ENCODE results near the gene ZNF429. TPM values are rescaled to one million over a fixed set of nuclear protein-coding genes. Genes with fewer than 3 reads are reported as not detected.

Gene ZNF429
- total RNA-seq, 3 donors from 2014 or later (not counting 1 experiment from before 2014, with no cell fraction given), result 15.7 to 21.0 (median 18.7) TPM

DNA sequence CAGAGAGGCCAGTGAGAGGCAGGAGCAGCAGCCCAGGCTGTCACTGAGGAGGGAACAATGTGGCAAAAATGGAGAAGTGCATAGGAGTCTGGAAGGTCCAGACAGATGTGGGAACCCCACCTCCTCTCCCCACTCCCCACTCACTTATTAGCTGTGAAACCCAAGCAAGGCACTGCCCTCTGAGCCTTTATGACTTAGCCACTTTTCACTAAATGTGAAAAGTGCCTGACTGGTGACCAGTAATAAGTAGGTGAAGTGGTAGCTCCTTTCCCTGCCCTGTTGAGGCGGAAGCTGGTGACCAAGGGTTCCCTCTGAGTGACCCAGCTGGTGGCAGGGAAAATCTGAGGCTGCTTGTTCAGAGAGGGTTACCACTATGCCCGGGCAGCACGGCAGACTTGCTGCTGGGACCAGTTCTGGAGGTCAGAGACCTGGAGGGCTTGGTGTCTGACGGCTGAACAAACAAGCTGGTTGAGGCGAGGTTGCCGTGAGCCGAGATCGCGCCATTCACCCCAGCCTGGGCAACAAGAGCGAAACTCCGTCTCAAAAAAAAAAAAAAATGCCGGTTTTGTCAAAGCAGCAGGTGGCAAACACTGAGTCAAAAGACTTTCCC lies 80.0 kb downstream of the ZNF429 start:
- DNase-seq (no peak), ATAC-seq (no peak)
- Mint-ChIP-seq H3K27ac (no peak overlapping the region), H3K4me3 (peak overlapping the region; percentile 76), H3K27me3 (ENCODE audit: low read depth in 2 of 2) (peaks cover 0 to 12% of the 10 kb centered on the region in 2 donors), H3K4me1 (peaks cover 4% of the 10 kb centered on the region in 2 donors), H3K9me3 (peaks cover 0 to 2% of the 10 kb centered on the region in 2 donors), H3K36me3 (no peaks in the 10 kb centered on the region)
- peaks cover 2% of the 10 kb centered on the region for H3K27me3 ChIP-seq (ENCODE audit: control insufficient read depth, insufficient read depth, low read length)
- no peak overlapping the region for H3K27ac ChIP-seq (ENCODE audit: low read length)
- intact Hi-C loops (cut with micrococcal nuclease), result no loop called here
- H3K9me3 ChIP-seq (ENCODE audit: control insufficient read depth, insufficient read depth, low read length), result no peaks in the 10 kb centered on the region
- no peaks in the 10 kb centered on the region for H3K36me3 ChIP-seq (ENCODE audit: control insufficient read depth, insufficient read depth, low read length)
- no peak overlapping the region for H3K4me3 ChIP-seq (ENCODE audit: low read length)
- H3K4me1 ChIP-seq (ENCODE audit: control insufficient read depth, insufficient read depth, low read length), result peaks cover 35% of the 10 kb centered on the region
- TF ChIP-seq CTCF (IDR thresholded peaks at IDR 0.05), result no peak
- WGBS (ENCODE audit: insufficient coverage), result 86% methylated on average over 12 of the region's 12 CpGs

DNA sequence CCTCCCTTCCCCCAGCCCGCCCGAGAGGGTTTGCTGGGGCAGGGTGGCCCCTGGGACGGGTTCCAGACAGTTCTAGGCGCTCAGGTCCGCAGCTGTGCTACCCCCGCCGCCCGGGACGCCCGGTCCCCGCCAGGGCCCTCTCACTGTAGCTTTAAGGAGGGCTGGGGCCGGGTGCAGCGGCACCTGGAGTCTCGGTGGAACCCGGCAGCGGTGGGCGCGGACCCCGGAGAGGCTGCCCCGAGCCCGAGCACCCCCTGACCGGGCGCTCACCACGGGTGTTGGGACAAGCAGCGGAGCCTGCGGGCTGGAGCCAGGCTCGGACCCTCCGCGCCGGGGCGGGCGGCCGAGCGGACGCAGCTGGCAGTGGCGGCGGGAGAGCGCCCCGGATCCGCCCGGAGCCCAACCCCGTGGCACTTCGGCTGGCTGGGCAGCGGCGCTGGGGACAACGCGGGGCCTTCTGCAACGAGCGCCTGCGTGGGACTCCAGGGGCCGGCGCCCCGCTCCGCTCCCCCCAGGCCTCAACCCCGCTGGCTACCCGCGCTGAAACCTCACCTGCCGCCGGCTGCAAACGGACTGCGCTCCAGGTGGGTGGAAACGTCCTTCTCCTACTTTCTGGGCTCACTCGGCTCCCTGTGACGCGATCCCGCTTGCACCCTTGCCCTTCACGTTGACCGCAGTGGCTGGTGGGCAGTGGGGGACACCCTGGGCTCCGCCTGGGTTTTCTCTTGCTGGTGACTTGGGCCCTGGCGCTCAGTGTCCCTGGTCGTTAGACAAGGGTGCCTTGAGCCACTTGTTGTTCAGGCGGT lies 81.1 kb downstream of the ZNF429 start:
- peaks cover 2% of the 10 kb centered on the region for H3K27me3 ChIP-seq (ENCODE audit: control insufficient read depth, insufficient read depth, low read length)
- no peaks in the 10 kb centered on the region for H3K9me3 ChIP-seq (ENCODE audit: control insufficient read depth, insufficient read depth, low read length)
- H3K27ac ChIP-seq (ENCODE audit: low read length), result no peak overlapping the region
- Mint-ChIP-seq H3K4me3 (peak overlapping the region; percentile 93), H3K27me3 (ENCODE audit: low read depth in 2 of 2) (peaks cover 0 to 15% of the 10 kb centered on the region in 2 donors), H3K9me3 (peaks cover 0 to 2% of the 10 kb centered on the region in 2 donors), H3K4me1 (peaks cover 4% of the 10 kb centered on the region in 2 donors), H3K36me3 (no peaks in the 10 kb centered on the region), H3K27ac (no peak overlapping the region)
- peaks cover 35% of the 10 kb centered on the region for H3K4me1 ChIP-seq (ENCODE audit: control insufficient read depth, insufficient read depth, low read length)
- intact Hi-C loops (cut with micrococcal nuclease), result no loop called here
- no peak overlapping the region for H3K4me3 ChIP-seq (ENCODE audit: low read length)
- DNase-seq (peak in 1 of 2 donors; percentile 35), ATAC-seq (peak in 2 of 3 donors; percentile 65 to 81)
- 8% methylated on average over 72 of the region's 72 CpGs for WGBS (ENCODE audit: insufficient coverage)
- no peaks in the 10 kb centered on the region for H3K36me3 ChIP-seq (ENCODE audit: control insufficient read depth, insufficient read depth, low read length)
- TF ChIP-seq CTCF (IDR thresholded peaks at IDR 0.05), result no peak

DNA sequence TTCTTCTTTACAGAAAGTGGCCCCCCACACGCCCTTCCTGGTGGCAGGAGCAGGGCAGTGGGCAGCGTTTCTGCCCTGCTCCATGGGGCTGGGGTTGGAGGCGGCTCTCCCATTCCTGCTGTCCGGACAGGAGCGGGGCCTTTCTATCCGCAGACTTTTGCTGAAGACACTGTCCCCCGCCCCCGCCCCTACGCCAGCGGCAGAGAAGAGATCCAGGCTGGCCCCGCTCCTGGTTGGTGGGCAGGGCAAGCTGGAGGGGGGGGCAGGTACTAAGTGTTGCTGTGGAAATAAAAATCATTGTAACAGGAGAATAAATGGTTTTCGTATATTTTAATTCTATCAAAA lies 81.7 kb downstream of the ZNF429 start:
- no peak for TF ChIP-seq CTCF (IDR thresholded peaks at IDR 0.05)
- peaks cover 35% of the 10 kb centered on the region for H3K4me1 ChIP-seq (ENCODE audit: control insufficient read depth, insufficient read depth, low read length)
- WGBS (ENCODE audit: insufficient coverage), result 85% methylated on average over 11 of the region's 12 CpGs
- Mint-ChIP-seq H3K27me3 (ENCODE audit: low read depth in 2 of 2) (peaks cover 0 to 15% of the 10 kb centered on the region in 2 donors), H3K36me3 (no peaks in the 10 kb centered on the region), H3K4me3 (peak overlapping the region; percentile 93), H3K4me1 (peaks cover 4% of the 10 kb centered on the region in 2 donors), H3K27ac (no peak overlapping the region), H3K9me3 (peaks cover 0 to 2% of the 10 kb centered on the region in 2 donors)
- H3K27me3 ChIP-seq (ENCODE audit: control insufficient read depth, insufficient read depth, low read length), result peaks cover 2% of the 10 kb centered on the region
- intact Hi-C loops (cut with micrococcal nuclease), result no loop called here
- no peaks in the 10 kb centered on the region for H3K36me3 ChIP-seq (ENCODE audit: control insufficient read depth, insufficient read depth, low read length)
- H3K27ac ChIP-seq (ENCODE audit: low read length), result no peak overlapping the region
- H3K9me3 ChIP-seq (ENCODE audit: control insufficient read depth, insufficient read depth, low read length), result no peaks in the 10 kb centered on the region
- peak in 1 of 3 donors; percentile 5 for ATAC-seq
- no peak for DNase-seq
- no peak overlapping the region for H3K4me3 ChIP-seq (ENCODE audit: low read length)
